HG02763 (cell line): ENCODE results near the gene LGI1.

ENCODE experiments used
- ATAC-seq: cut with Tn5 transposase; IDR thresholded peaks from one replicate; pipeline ENCODE4 v1.9.1; 2021; ENCODE audit warnings: mild to moderate bottlenecking, moderate library complexity; ENCODE audit not compliant: unreplicated experiment

Gene LGI1

GRCh38 chr10:93754761-93755160, 3.0 kb upstream of the LGI1 start:
- ATAC-seq = no peak

- ATAC-seq = no peak
Observed at GRCh38 chr10:93755443-93756116, 2.2 kb upstream of the LGI1 start.

DNA sequence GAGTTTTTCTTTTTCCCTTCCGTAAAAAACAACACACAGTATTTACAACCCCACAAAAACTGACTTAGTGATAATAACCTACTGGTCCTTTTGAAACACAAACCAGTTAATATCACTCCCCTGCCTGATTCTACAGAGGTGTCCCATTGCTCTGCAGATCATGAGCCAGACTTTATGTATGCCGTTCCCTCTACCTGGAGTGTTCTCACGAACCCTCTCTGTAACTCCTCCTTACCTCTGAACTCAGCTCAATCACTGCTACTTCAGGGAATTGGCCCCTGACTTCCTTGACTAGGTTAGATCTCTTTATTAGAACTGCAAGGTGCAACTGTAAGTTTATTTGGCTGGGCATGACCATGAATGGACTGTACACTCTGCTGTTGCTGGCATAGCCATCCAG, 1.6 kb upstream of the LGI1 start:
- no peak for ATAC-seq

DNA sequence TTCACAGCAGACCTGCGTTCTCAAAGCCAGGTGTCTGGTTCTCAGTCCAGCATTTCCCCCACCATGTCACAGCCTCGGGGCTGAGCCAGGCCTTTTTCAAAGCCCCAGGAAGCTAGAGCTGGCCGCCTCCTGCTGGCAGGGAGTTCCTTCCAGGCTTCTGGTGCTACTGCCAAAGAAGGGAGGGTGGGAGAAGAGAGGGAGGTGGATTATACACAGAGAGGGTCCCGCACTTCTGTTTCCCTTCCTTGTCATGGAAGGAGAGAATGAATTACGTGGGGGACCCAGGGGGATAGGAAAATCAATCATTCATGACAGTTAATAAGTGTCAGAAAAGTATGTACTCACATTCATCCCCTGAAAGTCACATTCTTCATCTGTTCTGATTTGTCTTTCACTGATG, 600 bp upstream of the LGI1 start:
- ATAC-seq = no peak

- ATAC-seq = no peak
Observed at GRCh38 chr10:93758508-93758885, 761 bp downstream of the LGI1 start.

GRCh38 chr10:93758891-93759410, 1.2 kb downstream of the LGI1 start:
- ATAC-seq = no peak

DNA sequence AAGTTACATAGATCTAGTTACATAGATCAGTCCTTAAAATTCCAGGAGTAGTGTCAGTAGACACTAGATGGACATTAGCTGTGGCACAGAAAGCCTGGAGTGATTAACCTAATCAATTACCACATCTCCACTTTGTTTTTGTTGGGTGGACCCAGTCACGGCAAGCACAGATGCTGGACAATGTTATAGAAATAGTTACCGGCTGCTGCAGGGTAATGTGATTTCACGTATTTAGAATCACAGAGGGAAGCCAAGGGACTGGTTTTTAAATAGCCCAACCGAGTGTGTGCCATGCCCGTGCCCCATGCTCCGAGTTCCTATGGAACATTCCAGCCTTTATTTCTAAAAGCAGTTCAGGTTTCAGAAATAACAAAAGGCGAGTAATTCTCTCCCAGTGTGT, 2.8 kb downstream of the LGI1 start:
- no peak for ATAC-seq

GRCh38 chr10:93762979-93763391, 5.2 kb downstream of the LGI1 start:
- ATAC-seq = no peak

DNA sequence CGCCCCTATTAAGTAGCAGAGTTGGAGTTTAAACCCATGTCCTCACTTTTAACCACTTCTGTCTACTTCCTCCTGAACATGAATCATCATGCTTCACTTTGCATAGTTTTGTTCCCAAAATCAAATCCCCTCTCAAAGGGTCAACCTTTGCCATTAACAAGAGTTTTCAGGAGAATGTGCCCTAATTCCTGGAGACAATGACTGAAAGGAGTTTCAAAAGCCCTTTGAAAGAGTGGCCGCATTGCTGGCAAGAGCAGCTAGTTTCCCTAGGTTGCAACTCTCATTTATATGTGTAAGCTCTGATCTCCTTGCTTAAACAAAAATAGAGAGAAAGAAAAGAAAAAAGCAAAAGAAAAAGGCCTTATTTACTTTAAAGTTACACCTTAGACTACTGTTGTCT, 9.2 kb downstream of the LGI1 start:
- ATAC-seq = no peak

DNA sequence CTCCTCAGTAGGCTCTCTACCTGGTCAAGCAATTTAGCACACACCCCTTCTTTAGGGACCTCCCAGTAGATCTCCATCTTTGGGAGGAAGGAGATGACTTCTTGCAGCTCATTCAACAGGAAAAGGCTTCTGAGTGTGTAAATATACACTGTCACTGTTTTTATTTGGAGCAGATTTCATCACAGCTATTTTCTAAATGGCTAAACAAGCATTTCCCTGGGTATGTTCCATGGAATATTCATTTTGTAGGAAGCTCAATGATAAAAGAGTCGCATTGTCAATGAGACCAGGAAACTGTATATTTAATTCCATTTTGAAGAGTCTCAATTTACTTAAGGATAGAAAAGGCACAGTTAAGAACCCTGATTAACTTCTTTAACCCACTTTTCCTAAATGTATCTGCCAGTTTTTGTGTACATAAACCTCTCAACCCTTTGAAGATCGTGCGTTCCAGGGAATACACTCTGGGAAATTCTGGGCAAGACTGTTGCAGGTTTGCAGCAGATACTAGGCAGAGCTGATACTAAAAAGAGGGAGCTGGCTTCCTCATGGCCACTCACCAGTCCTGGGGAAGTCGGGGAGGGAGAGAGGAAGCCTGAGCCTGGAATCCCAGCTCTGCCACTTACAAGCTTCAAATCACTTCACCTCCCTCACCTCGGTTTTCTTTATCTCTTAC, 10.1 kb downstream of the LGI1 start:
- ATAC-seq = no peak

- no peak for ATAC-seq
Observed at GRCh38 chr10:93768892-93769291, 11.2 kb downstream of the LGI1 start.

GRCh38 chr10:93771354-93771753, 13.6 kb downstream of the LGI1 start:
- ATAC-seq = no peak

- no peak for ATAC-seq
Observed at GRCh38 chr10:93773120-93773519, 15.4 kb downstream of the LGI1 start.

- no peak for ATAC-seq
Observed at GRCh38 chr10:93773705-93774104, 16.0 kb downstream of the LGI1 start.

DNA sequence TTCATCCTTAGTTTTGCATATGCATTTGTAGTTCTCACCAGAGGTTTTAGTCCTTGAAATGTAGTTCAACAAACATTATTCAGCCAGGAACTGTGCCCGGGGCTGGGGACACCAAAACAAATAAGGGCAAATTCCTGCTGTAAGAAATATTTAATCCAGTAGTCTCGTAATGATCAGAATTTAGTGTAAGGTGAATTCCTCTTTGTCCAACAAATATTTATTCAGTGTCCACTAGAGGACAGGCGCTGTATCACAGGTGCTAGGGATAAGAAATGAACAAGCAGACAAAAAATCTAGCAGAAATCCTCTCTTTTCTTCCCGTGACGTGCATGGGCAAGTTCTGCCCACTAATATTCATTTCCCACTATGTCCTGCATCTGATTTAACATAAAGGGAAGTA, 17.6 kb downstream of the LGI1 start:
- no peak for ATAC-seq

GRCh38 chr10:93777092-93777491, 19.4 kb downstream of the LGI1 start:
- ATAC-seq = no peak

DNA sequence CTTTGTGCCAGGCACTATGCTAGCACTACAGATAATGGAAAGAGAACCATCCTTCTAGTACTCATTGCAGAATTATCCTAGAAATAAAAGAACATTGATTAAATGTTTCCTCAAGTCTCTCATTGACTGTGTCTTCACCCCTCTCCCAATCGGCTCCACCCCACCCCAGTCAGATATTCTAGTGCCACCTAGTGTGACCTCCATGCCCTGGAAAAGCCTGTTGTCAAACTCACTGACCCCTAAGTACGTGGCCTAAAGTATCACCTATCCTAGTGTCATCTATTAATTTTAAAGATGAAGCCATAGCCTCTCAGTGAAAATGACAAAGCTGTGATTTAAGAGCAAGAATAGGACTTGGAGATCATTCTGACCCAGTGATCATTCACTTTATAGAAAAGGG, 26.3 kb downstream of the LGI1 start:
- ATAC-seq = no peak

GRCh38 chr10:93788413-93789208, 30.9 kb downstream of the LGI1 start:
- no peak for ATAC-seq

GRCh38 chr10:93790439-93790838, 32.7 kb downstream of the LGI1 start:
- ATAC-seq = no peak

GRCh38 chr10:93796167-93796566, 38.4 kb downstream of the LGI1 start:
- ATAC-seq = no peak

GRCh38 chr10:93797825-93798224, 40.1 kb downstream of the LGI1 start:
- ATAC-seq = no peak
